ENCODE measurements around the gene FAM156A.
"Not testable (repeated sequence)": the region's sequence is repeated elsewhere in the genome, so short reads cannot be mapped to it uniquely, and the experiment has no call there.

The FAM156A gene

DNA sequence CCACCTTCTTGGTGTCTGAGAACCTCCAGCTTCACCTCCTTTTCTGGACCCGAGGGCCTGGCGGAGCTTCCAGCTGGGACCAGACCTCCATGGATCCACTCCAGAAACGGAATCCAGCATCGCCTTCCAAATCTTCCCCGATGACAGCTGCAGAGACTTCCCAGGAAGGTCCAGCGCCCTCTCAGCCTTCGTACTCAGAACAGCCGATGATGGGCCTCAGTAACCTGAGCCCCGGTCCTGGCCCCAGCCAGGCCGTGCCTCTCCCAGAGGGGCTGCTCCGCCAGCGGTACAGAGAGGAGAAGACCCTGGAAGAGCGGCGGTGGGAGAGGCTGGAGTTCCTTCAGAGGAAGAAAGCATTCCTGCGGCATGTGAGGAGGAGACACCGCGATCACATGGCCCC lies 51.2 kb downstream of the FAM156A start:
- in situ Hi-C loops (cut with HindIII; ENCODE audit: low sequenced_read_pairs), result not testable (repeated sequence)

DNA sequence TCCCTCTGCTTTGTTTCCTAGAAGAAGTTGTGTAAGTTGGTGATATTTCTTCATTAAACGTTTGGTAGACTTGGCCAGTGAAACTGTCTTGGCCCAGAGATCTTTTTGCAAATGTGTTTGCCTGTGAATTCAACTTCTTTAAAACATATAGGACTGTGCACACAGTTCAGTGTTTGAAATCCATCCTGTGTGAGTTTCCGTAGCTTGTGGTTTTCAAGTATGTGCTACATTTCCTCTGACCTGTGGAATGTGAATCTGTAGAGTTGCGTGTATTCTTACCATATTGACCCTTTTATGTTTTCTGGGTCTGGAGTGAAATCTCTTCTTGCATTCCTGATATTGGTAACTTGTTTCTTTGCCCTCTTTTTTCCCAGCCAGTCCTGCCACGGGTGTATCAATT lies 52.2 kb downstream of the FAM156A start:
- in situ Hi-C loops (cut with HindIII; ENCODE audit: low sequenced_read_pairs), result not testable (repeated sequence)

DNA sequence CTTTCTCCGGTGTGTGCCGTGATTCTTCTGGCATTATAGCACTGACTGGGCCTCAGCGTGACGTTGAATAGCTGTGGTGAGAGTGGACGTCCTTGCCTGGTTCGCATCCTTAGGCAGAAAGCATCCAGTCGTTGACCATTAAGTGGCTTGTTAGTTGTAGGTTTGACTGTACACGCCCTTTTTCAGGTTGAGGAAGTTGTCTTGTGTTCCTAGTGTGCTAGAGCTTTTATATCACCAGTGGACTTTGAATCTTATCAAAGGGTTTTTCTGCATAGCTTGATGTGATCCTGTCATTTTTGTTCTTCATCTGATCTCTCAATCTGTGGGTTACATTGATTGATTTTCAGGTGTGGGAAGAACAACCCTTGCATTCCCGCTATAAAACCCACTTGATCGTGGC lies 52.8 kb downstream of the FAM156A start:
- in situ Hi-C loops (cut with HindIII; ENCODE audit: low sequenced_read_pairs), result not testable (repeated sequence)

Measured in DLD1 (cell line).